Mesenchymal stem cell (in vitro differentiated cells and primary cell): Measurements from ENCODE around the gene MYADM.

ENCODE experiments used
- DNase-seq: peaks from one replicate; pipeline ENCODE4 v3.0.0-alpha.2; 2013
- H2AFZ ChIP-seq: one replicate; pipeline ENCODE4 v1.6.1; 2013; ENCODE audit warnings: low read depth, mild to moderate bottlenecking, control low read depth, inconsistent platforms, low read length, moderate library complexity
- H2AK5ac ChIP-seq: 2 replicates; pipeline ENCODE4 v1.6.1; 2013; ENCODE audit warnings: low read length, moderate library complexity, mild to moderate bottlenecking, inconsistent platforms; ENCODE audit not compliant: severe bottlenecking
- H2BK120ac ChIP-seq: one replicate; pipeline ENCODE4 v1.6.1; 2013; ENCODE audit warnings: low read depth, mild to moderate bottlenecking, inconsistent platforms, low read length, moderate library complexity
- H2BK12ac ChIP-seq, 2 experiments: one replicate each; pipeline ENCODE4 v1.6.1; 2013; ENCODE audit warnings: inconsistent platforms in 2 of 2, low read length in 2 of 2, mild to moderate bottlenecking in 2 of 2, moderate library complexity in 2 of 2, control low read depth in 1 of 2
- H2BK15ac ChIP-seq: one replicate; pipeline ENCODE4 v1.6.1; 2013; ENCODE audit warnings: mild to moderate bottlenecking, low read depth, inconsistent platforms; ENCODE audit not compliant: poor library complexity, severe bottlenecking
- H2BK5ac ChIP-seq: 2 replicates; pipeline ENCODE4 v1.6.1; 2013; ENCODE audit warnings: low read depth, mild to moderate bottlenecking, low read length, control low read depth, inconsistent platforms; ENCODE audit not compliant: poor library complexity, severe bottlenecking
- H3K14ac ChIP-seq, 2 experiments: one replicate each; pipeline ENCODE4 v1.6.1; 2013; ENCODE audit warnings: inconsistent platforms in 2 of 2, low read length in 2 of 2, control low read depth in 1 of 2, mild to moderate bottlenecking in 1 of 2, moderate library complexity in 1 of 2
- H3K18ac ChIP-seq, 2 experiments: one replicate each; pipeline ENCODE4 v1.6.1; 2013; ENCODE audit warnings: inconsistent platforms in 2 of 2, low read length in 2 of 2, control low read depth in 1 of 2, low read depth in 1 of 2, mild to moderate bottlenecking in 1 of 2
- H3K23ac ChIP-seq, 2 experiments: one replicate each; pipeline ENCODE4 v1.6.1; 2013; ENCODE audit warnings: inconsistent platforms in 2 of 2, low read length in 2 of 2, mild to moderate bottlenecking in 2 of 2, moderate library complexity in 2 of 2, control low read depth in 1 of 2
- H3K27ac ChIP-seq: 2 replicates; pipeline ENCODE4 v1.5.1; 2013; ENCODE audit warnings: mild to moderate bottlenecking, moderate library complexity, low read length, control low read depth, inconsistent platforms; ENCODE audit not compliant: poor library complexity, severe bottlenecking
- H3K27me3 ChIP-seq, 2 experiments: 2 replicates each; pipeline versions ENCODE4 v1.6.1 to v1.7.0; 2013; ENCODE audit warnings: low read length in 2 of 2, mild to moderate bottlenecking in 2 of 2, moderate library complexity in 2 of 2, control low read depth in 1 of 2, inconsistent platforms in 1 of 2; ENCODE audit not compliant: control insufficient read depth in 1 of 2, insufficient read depth in 1 of 2
- H3K36me3 ChIP-seq, 2 experiments: 2 replicates each; pipeline versions ENCODE4 v1.6.1 to v1.7.0; 2013; ENCODE audit warnings: low read length in 2 of 2, control low read depth in 1 of 2, inconsistent platforms in 1 of 2, low read depth in 1 of 2, mild to moderate bottlenecking in 1 of 2; ENCODE audit not compliant: insufficient read depth in 2 of 2, control insufficient read depth in 1 of 2
- H3K4ac ChIP-seq, 2 experiments: one replicate each; pipeline ENCODE4 v1.6.1; 2013; ENCODE audit warnings: inconsistent platforms in 2 of 2, low read length in 2 of 2, mild to moderate bottlenecking in 2 of 2, moderate library complexity in 2 of 2, control low read depth in 1 of 2, low read depth in 1 of 2
- H3K4me1 ChIP-seq: 2 replicates; pipeline ENCODE4 v1.6.1; 2013; ENCODE audit warnings: low read depth, low read length, control low read depth; ENCODE audit not compliant: control insufficient read depth, insufficient read depth
- H3K4me2 ChIP-seq: 2 replicates; pipeline ENCODE4 v1.6.1; 2013; ENCODE audit warnings: low read length, mild to moderate bottlenecking, inconsistent platforms; ENCODE audit not compliant: poor library complexity, severe bottlenecking
- H3K4me3 ChIP-seq, 2 experiments: 2 replicates each; pipeline versions ENCODE4 v1.5.1 to v1.7.0; 2013; ENCODE audit warnings: low read length in 2 of 2, mild to moderate bottlenecking in 2 of 2, control low read depth in 1 of 2, low read depth in 1 of 2; ENCODE audit not compliant: insufficient read depth in 1 of 2
- H3K79me1 ChIP-seq: replicated peaks from 2 replicates; pipeline ENCODE4 v1.6.1; 2013; ENCODE audit warnings: mild to moderate bottlenecking, control low read depth, low read length, inconsistent platforms; ENCODE audit not compliant: poor library complexity, severe bottlenecking
- H3K9ac ChIP-seq: 2 replicates; pipeline ENCODE4 v1.7.0; 2013; ENCODE audit warnings: mild to moderate bottlenecking, low read length, moderate library complexity
- H3K9me3 ChIP-seq: 2 replicates; pipeline ENCODE4 v1.7.0; 2013; ENCODE audit warnings: mild to moderate bottlenecking, low read length; ENCODE audit not compliant: control insufficient read depth
- H4K8ac ChIP-seq: one replicate; pipeline ENCODE4 v1.6.1; 2013; ENCODE audit warnings: inconsistent platforms, mild to moderate bottlenecking, low read length, moderate library complexity
- H4K91ac ChIP-seq: one replicate; pipeline ENCODE4 v1.6.1; 2013; ENCODE audit warnings: mild to moderate bottlenecking, low read length, inconsistent platforms
- WGBS: methylation state at CpG from one replicate; pipeline ENCODE4 v1.1.7; 2013; ENCODE audit warnings: mixed read lengths; 5-methylcytosine and 5-hydroxymethylcytosine counted together

MYADM gene

GRCh38 chr19:53878776-53879139 is 11.1 kb downstream of the MYADM start:
- Histone ChIP-seq H4K91ac (no peak overlapping the region), H3K4ac (peak overlapping the region; percentile 5 to 17), H3K9ac (peak overlapping the region; percentile 82), H2AK5ac (no peak overlapping the region), H3K27ac (no peak overlapping the region), H3K4me2 (peak overlapping the region; percentile 64), H2BK120ac (peak overlapping the region; percentile 3), H2AFZ (peak overlapping the region; percentile 89), H3K14ac (peak overlapping the region in 1 of 2 experiments; percentile 73), H3K9me3 (no peaks in the 10 kb centered on the region), H3K23ac (no peak overlapping the region), H2BK12ac (peak overlapping the region in 1 of 2 experiments; percentile 10), H2BK15ac (no peak overlapping the region), H3K79me1 (peaks cover 10% of the 10 kb centered on the region), H4K8ac (peak overlapping the region; percentile 58), H3K4me1 (peaks cover 14% of the 10 kb centered on the region), H3K27me3 (peaks cover 33 to 39% of the 10 kb centered on the region in 2 experiments), H3K4me3 (peak overlapping the region; percentile 56 to 84), H3K18ac (peak overlapping the region in 1 of 2 experiments; percentile 81), H3K36me3 (peaks cover 19 to 25% of the 10 kb centered on the region in 2 experiments), H2BK5ac (no peak overlapping the region)
- DNase-seq = peak; percentile 85
- 70% methylated on average over 7 of the region's 12 CpGs for WGBS

GRCh38 chr19:53879140-53880081 is 11.7 kb downstream of the MYADM start:
- peak overlapping the region; percentile 34 for H2BK15ac ChIP-seq
- no peak overlapping the region for H2AK5ac ChIP-seq
- no peak overlapping the region for H2BK5ac ChIP-seq
- peaks cover 14% of the 10 kb centered on the region for H3K4me1 ChIP-seq
- peak overlapping the region; percentile 55 for H4K91ac ChIP-seq
- H3K4ac ChIP-seq = peak overlapping the region; percentile 5 to 17
- peak overlapping the region; percentile 72 for H3K4me2 ChIP-seq
- peak overlapping the region; percentile 89 for H2AFZ ChIP-seq
- peak overlapping the region; percentile 56 to 81 for H3K18ac ChIP-seq
- H3K23ac ChIP-seq = no peak overlapping the region
- peaks cover 3% of the 10 kb centered on the region for H3K79me1 ChIP-seq
- H3K14ac ChIP-seq = peak overlapping the region in 1 of 2 experiments; percentile 73
- H3K9me3 ChIP-seq = no peaks in the 10 kb centered on the region
- H2BK120ac ChIP-seq = peak overlapping the region; percentile 3
- H2BK12ac ChIP-seq = peak overlapping the region in 1 of 2 experiments; percentile 10
- peak overlapping the region; percentile 56 to 84 for H3K4me3 ChIP-seq
- peak overlapping the region; percentile 82 for H3K9ac ChIP-seq
- peak; percentile 92 for DNase-seq
- H3K27me3 ChIP-seq = peaks cover 40 to 45% of the 10 kb centered on the region in 2 experiments
- H3K36me3 ChIP-seq = peaks cover 13 to 18% of the 10 kb centered on the region in 2 experiments
- no peak overlapping the region for H3K27ac ChIP-seq
- WGBS = under 1% methylated on average over 51 of the region's 51 CpGs
- H4K8ac ChIP-seq = peak overlapping the region; percentile 58

- Histone ChIP-seq H3K23ac (no peak overlapping the region), H2BK15ac (no peak overlapping the region), H3K18ac (no peak overlapping the region), H4K8ac (no peak overlapping the region), H2AK5ac (no peak overlapping the region), H3K27me3 (peaks cover 46 to 58% of the 10 kb centered on the region in 2 experiments), H3K14ac (no peak overlapping the region), H2BK5ac (no peak overlapping the region), H3K4me2 (peak overlapping the region; percentile 70), H3K9ac (peak overlapping the region; percentile 61), H3K4ac (no peak overlapping the region), H3K36me3 (peaks cover 5 to 6% of the 10 kb centered on the region in 2 experiments), H2AFZ (no peak overlapping the region), H4K91ac (no peak overlapping the region), H2BK120ac (no peak overlapping the region), H3K79me1 (no peaks in the 10 kb centered on the region), H3K9me3 (no peaks in the 10 kb centered on the region), H2BK12ac (no peak overlapping the region), H3K27ac (no peak overlapping the region), H3K4me3 (peak overlapping the region in 1 of 2 experiments; percentile 63), H3K4me1 (peaks cover 12% of the 10 kb centered on the region)
- peak; percentile 46 for DNase-seq
- 43% methylated on average over 6 of the region's 6 CpGs for WGBS
These were observed 13.2 kb downstream of the MYADM start for GRCh38 chr19:53880711-53881481.
